PC-9 (cell line): ENCODE measurements around the gene MPI.

ENCODE experiments used
- EZH2 ChIP-seq: fragments of 200-600 bp; sonication (generic); IDR thresholded peaks from 2 replicates; pipeline ENCODE4 v1.8.0; 2017; ENCODE audit warnings: antibody characterized with exemption, low read depth
- TF ChIP-seq, protein P1 (sequence below): fragments of 200-600 bp; sonication (generic); conservative IDR thresholded peaks from 2 replicates; pipeline ENCODE4 v1.6.1; 2017; ENCODE audit warnings: mixed run types, antibody characterized with exemption, mild to moderate bottlenecking, moderate library complexity

DNA sequence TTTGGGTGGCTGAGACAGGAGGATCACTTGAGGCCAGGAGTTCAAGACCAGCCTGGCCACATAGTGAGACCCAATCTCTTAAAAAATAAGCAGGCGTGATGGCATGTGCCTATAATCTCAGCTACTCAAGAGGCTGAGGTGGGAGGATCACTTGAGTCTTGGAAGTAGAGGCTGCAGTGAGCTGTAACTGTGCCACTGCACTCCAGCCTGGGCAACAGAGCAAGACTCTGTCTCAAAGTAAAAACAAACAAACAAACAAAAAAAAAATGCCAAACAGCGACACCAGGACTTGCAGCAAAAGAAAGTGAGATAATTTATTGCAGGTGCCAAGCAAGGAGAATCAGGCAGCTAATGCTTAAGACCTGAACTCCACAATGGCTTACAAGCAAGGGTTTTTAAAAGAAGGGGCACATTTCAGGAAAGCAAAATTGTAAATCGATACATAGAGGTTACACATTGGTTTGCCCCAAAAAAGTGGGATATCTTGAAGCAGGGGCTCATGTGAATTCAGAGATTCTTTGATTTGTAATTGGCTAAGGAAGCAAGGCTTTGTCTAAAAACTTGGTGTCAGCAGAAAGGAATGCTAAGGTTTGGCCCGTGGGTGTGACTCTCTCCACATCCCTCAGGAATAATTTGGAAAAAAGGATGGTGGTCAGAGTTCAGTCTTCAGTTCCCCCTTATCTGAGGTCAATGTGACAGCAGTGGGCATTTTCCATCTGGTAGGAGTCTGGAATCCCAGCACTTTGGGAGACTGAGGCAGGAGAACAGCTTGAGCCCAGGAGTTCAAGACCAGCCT, 5.2 kb upstream of the MPI start:
- TF ChIP-seq, protein P1, sequence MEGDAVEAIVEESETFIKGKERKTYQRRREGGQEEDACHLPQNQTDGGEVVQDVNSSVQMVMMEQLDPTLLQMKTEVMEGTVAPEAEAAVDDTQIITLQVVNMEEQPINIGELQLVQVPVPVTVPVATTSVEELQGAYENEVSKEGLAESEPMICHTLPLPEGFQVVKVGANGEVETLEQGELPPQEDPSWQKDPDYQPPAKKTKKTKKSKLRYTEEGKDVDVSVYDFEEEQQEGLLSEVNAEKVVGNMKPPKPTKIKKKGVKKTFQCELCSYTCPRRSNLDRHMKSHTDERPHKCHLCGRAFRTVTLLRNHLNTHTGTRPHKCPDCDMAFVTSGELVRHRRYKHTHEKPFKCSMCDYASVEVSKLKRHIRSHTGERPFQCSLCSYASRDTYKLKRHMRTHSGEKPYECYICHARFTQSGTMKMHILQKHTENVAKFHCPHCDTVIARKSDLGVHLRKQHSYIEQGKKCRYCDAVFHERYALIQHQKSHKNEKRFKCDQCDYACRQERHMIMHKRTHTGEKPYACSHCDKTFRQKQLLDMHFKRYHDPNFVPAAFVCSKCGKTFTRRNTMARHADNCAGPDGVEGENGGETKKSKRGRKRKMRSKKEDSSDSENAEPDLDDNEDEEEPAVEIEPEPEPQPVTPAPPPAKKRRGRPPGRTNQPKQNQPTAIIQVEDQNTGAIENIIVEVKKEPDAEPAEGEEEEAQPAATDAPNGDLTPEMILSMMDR = no peak
- TF ChIP-seq EZH2 = no peak
